Chondrocyte (in vitro differentiated cells): Measurements from ENCODE around the gene MTSS2. TPM values are rescaled to one million over a fixed set of nuclear protein-coding genes. Genes with fewer than 3 reads are reported as not detected.

ENCODE experiments used
- DNase-seq: peaks from one replicate; pipeline ENCODE4 v3.0.0; 2021; ENCODE audit warnings: mixed read lengths, low spot score
- H3K27ac Mint-ChIP-seq: one replicate; pipeline ENCODE4 v1.8.0; 2021; ENCODE audit warnings: mild to moderate bottlenecking, moderate library complexity, mixed read lengths; ENCODE audit not compliant: unreplicated experiment
- H3K27me3 Mint-ChIP-seq: 2 replicates; pipeline ENCODE4 v1.8.0; 2021; ENCODE audit warnings: low read depth, mixed read lengths
- H3K36me3 Mint-ChIP-seq: 2 replicates; pipeline ENCODE4 v1.8.0; 2021; ENCODE audit warnings: low read depth, mixed read lengths
- H3K4me1 Mint-ChIP-seq: 2 replicates; pipeline ENCODE4 v1.8.0; 2021; ENCODE audit warnings: low read depth, mild to moderate bottlenecking, mixed read lengths
- H3K4me3 Mint-ChIP-seq: one replicate; pipeline ENCODE4 v1.8.0; 2021; ENCODE audit warnings: mild to moderate bottlenecking, moderate library complexity, mixed read lengths; ENCODE audit not compliant: unreplicated experiment
- H3K9me3 Mint-ChIP-seq: 2 replicates; pipeline ENCODE4 v1.8.0; 2021; ENCODE audit warnings: low read depth, mixed read lengths
- total RNA-seq: library from RNA; stranded (reverse); gene quantifications from 3 replicates; pipeline ENCODE4 v1.2.1, GENCODE V29; 2021
- TF ChIP-seq, protein P1 (sequence below): fragments of 200-600 bp; sonication (generic); IDR thresholded peaks from 2 replicates; pipeline ENCODE4 v1.5.0; 2021; ENCODE audit warnings: antibody characterized with exemption, mild to moderate bottlenecking, moderate library complexity

MTSS2 gene
- total RNA-seq, 1 donor from 2014 or later: 296 TPM

DNA sequence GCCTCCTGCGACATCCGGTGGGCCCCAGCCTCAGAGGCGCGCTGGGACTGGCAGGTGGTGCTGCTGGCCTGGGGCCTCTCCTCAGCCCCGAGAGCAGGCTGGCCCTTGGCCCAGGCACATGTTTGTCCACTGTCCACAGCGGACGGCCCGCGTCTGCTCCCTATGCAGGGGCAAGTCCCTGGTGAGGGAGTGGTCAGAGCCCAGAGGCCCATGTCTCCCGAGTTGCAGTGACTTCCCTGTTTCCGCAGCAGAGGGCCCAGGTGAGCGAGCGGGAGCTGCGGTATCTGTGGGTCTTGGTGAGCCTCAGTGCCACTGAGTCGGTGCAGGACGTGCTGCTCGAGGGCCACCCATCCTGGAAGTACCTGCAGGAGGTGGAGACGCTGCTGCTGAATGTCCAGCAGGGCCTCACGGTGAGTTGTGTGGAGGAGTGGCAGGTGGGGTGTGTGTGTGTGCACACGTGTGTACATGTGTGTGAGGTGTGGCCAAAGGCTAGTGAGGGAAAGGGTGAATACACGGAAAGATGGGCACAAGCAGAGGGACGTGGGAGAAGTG, 29.1 kb downstream of the MTSS2 start:
- Mint-ChIP-seq H3K36me3 (peaks cover 1% of the 10 kb centered on the region), H3K9me3 (no peaks in the 10 kb centered on the region), H3K4me1 (peaks cover 28% of the 10 kb centered on the region), H3K27me3 (no peaks in the 10 kb centered on the region), H3K4me3 (no peak overlapping the region), H3K27ac (no peak overlapping the region)
- TF ChIP-seq, protein P1, sequence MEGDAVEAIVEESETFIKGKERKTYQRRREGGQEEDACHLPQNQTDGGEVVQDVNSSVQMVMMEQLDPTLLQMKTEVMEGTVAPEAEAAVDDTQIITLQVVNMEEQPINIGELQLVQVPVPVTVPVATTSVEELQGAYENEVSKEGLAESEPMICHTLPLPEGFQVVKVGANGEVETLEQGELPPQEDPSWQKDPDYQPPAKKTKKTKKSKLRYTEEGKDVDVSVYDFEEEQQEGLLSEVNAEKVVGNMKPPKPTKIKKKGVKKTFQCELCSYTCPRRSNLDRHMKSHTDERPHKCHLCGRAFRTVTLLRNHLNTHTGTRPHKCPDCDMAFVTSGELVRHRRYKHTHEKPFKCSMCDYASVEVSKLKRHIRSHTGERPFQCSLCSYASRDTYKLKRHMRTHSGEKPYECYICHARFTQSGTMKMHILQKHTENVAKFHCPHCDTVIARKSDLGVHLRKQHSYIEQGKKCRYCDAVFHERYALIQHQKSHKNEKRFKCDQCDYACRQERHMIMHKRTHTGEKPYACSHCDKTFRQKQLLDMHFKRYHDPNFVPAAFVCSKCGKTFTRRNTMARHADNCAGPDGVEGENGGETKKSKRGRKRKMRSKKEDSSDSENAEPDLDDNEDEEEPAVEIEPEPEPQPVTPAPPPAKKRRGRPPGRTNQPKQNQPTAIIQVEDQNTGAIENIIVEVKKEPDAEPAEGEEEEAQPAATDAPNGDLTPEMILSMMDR: no peak
- no peak for DNase-seq

GRCh38 chr16:70656065-70656711, 29.7 kb downstream of the MTSS2 start:
- DNase-seq: no peak
- no peaks in the 10 kb centered on the region for H3K9me3 Mint-ChIP-seq
- TF ChIP-seq, protein P1: no peak
- no peaks in the 10 kb centered on the region for H3K27me3 Mint-ChIP-seq
- no peak overlapping the region for H3K27ac Mint-ChIP-seq
- H3K4me1 Mint-ChIP-seq: peaks cover 29% of the 10 kb centered on the region
- no peak overlapping the region for H3K4me3 Mint-ChIP-seq
- peaks cover 1% of the 10 kb centered on the region for H3K36me3 Mint-ChIP-seq

- Mint-ChIP-seq H3K27me3 (no peaks in the 10 kb centered on the region), H3K9me3 (no peaks in the 10 kb centered on the region), H3K4me1 (peaks cover 40% of the 10 kb centered on the region), H3K27ac (peak overlapping the region; percentile 80), H3K4me3 (peak overlapping the region; percentile 43), H3K36me3 (peaks cover 1% of the 10 kb centered on the region)
- DNase-seq: no peak
- TF ChIP-seq, protein P1: peak; percentile 96
Measured at GRCh38 chr16:70653809-70654771, 31.8 kb downstream of the MTSS2 start.

GRCh38 chr16:70653406-70653805, 32.4 kb downstream of the MTSS2 start:
- DNase-seq: no peak
- no peaks in the 10 kb centered on the region for H3K9me3 Mint-ChIP-seq
- no peak overlapping the region for H3K4me3 Mint-ChIP-seq
- H3K27me3 Mint-ChIP-seq: no peaks in the 10 kb centered on the region
- H3K4me1 Mint-ChIP-seq: peaks cover 47% of the 10 kb centered on the region
- H3K36me3 Mint-ChIP-seq: peaks cover 1% of the 10 kb centered on the region
- H3K27ac Mint-ChIP-seq: peak overlapping the region; percentile 1
- TF ChIP-seq, protein P1: no peak

GRCh38 chr16:70652322-70652721, 33.5 kb downstream of the MTSS2 start:
- peaks cover 56% of the 10 kb centered on the region for H3K4me1 Mint-ChIP-seq
- no peaks in the 10 kb centered on the region for H3K9me3 Mint-ChIP-seq
- H3K36me3 Mint-ChIP-seq: peaks cover 1% of the 10 kb centered on the region
- DNase-seq: no peak
- no peak overlapping the region for H3K27ac Mint-ChIP-seq
- no peaks in the 10 kb centered on the region for H3K27me3 Mint-ChIP-seq
- no peak overlapping the region for H3K4me3 Mint-ChIP-seq
- TF ChIP-seq, protein P1: no peak
